ENCODE data around the gene ENPP1.

The ENPP1 gene

GRCh38 chr6:131787766-131788712 is 19.8 kb upstream of the ENPP1 start:
- no peak for DNase-seq

GRCh38 chr6:131789219-131789618 is 18.6 kb upstream of the ENPP1 start:
- no peak for DNase-seq

- DNase-seq, result no peak
Measured at GRCh38 chr6:131791476-131791875, 16.3 kb upstream of the ENPP1 start.

- no peak for DNase-seq
Measured at GRCh38 chr6:131792091-131792496, 15.7 kb upstream of the ENPP1 start.

GRCh38 chr6:131795366-131795765 is 12.5 kb upstream of the ENPP1 start:
- no peak for DNase-seq

- DNase-seq, result no peak
Measured at GRCh38 chr6:131802347-131802746, 5.5 kb upstream of the ENPP1 start.

GRCh38 chr6:131803007-131803769 is 4.6 kb upstream of the ENPP1 start:
- no peak for DNase-seq

GRCh38 chr6:131804131-131804530 is 3.7 kb upstream of the ENPP1 start:
- DNase-seq, result no peak

- DNase-seq, result no peak
Measured at GRCh38 chr6:131807321-131807643, 538 bp upstream of the ENPP1 start.

GRCh38 chr6:131808460-131809269 is 845 bp downstream of the ENPP1 start:
- DNase-seq, result no peak

- DNase-seq, result no peak
Measured at GRCh38 chr6:131811500-131811899, 3.7 kb downstream of the ENPP1 start.

- no peak for DNase-seq
Measured at GRCh38 chr6:131813991-131814390, 6.2 kb downstream of the ENPP1 start.

- DNase-seq, result no peak
Measured at GRCh38 chr6:131816869-131817268, 9.0 kb downstream of the ENPP1 start.

- DNase-seq, result no peak
Measured at GRCh38 chr6:131819572-131820124, 11.8 kb downstream of the ENPP1 start.

GRCh38 chr6:131821010-131821807 is 13.4 kb downstream of the ENPP1 start:
- DNase-seq, result no peak

GRCh38 chr6:131822119-131822518 is 14.3 kb downstream of the ENPP1 start:
- no peak for DNase-seq

GRCh38 chr6:131823276-131823902 is 15.6 kb downstream of the ENPP1 start:
- DNase-seq, result no peak

GRCh38 chr6:131825946-131826345 is 18.1 kb downstream of the ENPP1 start:
- no peak for DNase-seq

GRCh38 chr6:131828080-131828479 is 20.3 kb downstream of the ENPP1 start:
- no peak for DNase-seq

- no peak for DNase-seq
Measured at GRCh38 chr6:131828951-131829350, 21.1 kb downstream of the ENPP1 start.

GRCh38 chr6:131831392-131831791 is 23.6 kb downstream of the ENPP1 start:
- no peak for DNase-seq

GRCh38 chr6:131831886-131832285 is 24.1 kb downstream of the ENPP1 start:
- no peak for DNase-seq
